Cerebellar cortex (tissue), 1 donor: ENCODE data around the gene PEX19.
"Not testable (repeated sequence)": the region's sequence is repeated elsewhere in the genome, so short reads cannot be mapped to it uniquely, and the experiment has no call there.

Experiments used
- DNase-seq: peaks from one replicate; pipeline ENCODE4 v3.0.0-alpha.2; 2015; ENCODE audit warnings: low spot score

Gene PEX19, protein sequence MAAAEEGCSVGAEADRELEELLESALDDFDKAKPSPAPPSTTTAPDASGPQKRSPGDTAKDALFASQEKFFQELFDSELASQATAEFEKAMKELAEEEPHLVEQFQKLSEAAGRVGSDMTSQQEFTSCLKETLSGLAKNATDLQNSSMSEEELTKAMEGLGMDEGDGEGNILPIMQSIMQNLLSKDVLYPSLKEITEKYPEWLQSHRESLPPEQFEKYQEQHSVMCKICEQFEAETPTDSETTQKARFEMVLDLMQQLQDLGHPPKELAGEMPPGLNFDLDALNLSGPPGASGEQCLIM

DNA sequence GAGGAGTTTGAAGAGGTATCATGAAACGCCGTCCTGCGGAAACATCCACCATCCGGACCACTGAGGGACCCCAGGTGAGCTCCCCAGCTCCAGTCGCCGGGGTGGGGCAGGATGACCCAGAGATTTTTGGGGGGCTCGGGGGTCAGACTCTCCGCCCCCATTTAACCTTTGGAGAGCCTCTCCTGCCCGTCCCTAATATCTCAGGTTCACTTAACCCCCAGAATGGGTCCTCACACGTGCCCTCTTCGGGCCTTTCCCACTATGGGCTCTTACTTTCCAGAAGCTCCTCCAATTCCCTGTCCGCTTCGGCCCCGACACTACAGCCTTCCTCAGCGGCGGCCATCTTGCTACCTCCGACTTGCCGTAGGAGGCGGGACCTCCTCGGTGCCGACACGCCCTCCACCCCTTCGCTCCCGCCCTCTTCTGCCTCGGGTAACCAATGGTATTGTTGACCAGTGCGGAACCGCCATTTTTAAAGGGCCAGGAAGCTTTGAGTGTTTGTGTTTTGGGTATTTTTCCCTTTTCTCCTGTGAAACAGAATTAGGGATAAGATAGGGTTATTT is at the start of gene PEX19:
TSS of gene PEX19 (minus strand) at position 352 of the 563 bp plus-strand sequence. CDS start at position 343, 9 bp downstream.
- peak; percentile 94 for DNase-seq

DNA sequence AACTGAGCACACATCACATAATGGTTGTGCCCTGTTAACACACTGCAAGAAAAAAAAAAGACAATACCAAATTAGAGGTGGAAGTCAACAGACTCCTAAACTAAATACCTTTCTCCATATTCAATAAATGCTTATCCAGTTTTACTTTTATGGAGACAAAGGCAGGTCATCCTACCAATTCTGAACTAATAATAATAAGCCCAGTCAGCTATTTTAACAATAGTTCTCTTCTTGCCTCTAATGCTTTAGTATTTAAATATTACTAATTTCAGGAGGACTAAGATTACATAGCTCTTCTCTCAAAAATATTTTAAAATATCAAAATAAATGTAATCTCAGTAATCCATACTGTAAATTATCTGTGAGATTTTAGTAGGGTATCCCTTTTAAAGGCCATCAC is 47.6 kb upstream of the PEX19 start:
- DNase-seq: no peak

DNA sequence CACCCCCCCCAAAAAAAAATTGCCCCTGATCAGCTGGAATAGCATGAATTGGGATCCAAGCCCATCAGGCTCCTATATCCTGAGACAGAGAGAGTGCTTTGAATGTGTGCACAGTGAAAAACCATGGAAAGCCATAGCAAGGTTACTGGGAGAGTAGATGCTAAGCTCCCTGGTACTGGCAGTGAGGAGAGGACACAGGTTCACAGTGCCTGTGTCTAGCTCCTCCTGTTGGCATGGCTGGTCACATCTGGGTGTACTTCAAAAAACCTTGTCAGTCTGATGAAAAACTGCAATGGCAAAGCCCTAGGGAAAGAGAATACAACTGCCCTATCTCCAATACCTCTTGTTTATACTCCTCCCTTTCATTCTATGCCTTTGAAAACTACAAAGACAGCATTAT is 45.2 kb upstream of the PEX19 start:
- no peak for DNase-seq

DNA sequence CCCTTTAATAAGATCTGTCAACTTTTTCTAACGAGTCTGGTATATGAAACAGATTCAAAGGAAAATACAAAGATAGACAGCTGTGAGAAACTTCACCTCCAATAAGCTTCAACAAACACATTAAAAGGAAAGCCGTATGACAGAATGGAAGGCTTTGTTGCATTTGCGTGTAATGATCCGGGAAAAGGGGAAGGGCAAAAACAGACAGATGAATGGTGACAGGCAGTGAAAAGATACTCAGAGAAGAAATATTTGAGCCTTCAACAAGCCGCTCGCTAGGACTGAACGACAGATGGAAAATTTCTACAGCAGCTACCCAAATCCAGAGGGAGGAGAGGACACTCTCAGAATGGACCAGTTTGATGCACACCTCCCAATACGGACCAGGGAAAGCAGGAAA is 43.3 kb upstream of the PEX19 start:
- peak; percentile 3 for DNase-seq

DNA sequence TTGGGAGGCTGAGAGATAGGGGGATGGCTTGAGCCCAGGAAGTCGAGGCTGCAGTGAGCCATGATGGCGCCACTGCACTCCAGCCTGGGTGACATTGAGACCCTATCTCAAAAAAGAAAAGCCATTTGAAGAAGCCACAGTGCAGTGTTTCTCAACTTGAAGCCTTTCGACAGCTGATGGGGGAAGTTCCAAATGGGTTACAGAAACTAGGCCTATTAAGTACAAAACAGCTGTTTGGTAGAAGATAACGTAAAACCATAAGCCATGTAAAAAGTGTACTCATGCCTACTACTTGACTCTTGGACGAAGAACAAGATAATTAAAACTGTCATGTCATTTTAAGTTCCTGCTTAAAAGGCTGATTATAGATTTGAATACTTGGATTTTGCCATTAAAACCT is 41.5 kb upstream of the PEX19 start:
- DNase-seq: no peak

DNA sequence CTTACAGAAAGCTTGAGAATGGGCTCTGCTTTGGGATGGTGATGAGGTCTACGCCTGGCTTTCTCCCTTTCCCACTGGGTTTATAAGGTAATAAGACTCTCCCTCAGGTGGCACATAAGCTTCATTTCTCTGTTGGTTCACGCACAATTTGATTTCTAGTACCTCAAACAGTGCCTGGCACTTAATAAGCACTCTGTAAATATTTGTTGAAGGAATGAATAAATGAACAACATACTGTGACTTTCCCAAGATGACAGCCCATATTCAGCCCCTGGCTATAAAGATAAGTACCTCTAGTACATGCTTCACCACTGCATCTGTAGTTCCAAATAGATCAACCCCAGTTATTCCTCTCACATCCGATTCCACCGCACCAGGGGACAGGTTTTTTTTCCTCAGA is 40.3 kb upstream of the PEX19 start:
- no peak for DNase-seq

DNA sequence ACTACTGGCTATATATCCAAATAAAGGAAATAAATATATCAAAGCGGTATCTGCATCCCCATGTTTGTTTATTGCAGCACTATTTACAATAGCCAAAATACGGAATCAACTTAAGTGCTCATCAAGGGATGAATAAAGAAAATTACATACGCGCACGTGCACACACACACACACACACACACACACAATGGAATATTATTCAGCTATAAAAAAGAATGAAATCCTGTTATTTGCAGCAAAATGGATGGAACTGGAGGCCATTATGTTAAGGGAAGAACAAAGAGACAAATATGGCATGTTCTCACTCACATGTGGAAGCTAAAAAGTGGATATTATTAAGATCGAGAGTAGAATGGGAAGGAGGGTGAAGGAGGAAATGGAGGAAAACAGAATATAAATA is 37.9 kb upstream of the PEX19 start:
- DNase-seq: no peak

DNA sequence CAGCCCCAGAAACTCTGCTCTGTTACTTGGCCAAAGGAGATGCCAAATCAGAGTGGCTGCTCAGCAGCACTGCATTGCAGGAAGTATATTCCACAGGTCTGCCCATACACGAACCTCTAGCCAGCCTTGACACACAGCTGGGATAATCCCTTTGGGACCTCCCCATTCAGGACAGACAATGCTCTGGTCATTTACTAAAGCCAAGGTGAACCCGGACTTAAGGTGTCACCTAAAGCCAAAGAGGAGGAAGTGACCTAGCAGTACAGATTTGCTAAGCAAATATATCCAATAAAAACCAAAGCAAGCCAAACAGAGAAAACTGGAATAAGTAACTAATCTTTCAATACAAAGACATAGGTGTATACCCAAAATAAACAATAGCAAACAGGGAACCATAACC is 30.4 kb upstream of the PEX19 start:
- no peak for DNase-seq

DNA sequence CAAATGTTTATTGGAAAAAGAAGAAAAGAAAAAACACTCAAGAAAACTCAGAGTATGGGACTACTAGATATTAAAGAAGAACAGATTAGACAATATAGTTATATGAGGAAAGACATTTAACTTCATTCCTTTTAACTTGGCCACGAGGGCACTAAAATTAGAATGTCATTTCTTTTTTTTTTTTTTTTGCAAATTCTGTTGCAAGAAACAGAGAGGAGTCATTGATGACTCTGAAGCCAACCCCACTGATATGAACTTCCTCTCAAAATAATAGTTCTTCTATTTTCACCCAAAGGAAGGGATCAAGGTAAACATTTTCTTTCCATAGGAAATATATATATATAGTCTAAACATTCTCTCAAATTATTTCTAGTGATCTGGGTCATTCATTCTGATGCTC is 24.6 kb upstream of the PEX19 start:
- no peak for DNase-seq

DNA sequence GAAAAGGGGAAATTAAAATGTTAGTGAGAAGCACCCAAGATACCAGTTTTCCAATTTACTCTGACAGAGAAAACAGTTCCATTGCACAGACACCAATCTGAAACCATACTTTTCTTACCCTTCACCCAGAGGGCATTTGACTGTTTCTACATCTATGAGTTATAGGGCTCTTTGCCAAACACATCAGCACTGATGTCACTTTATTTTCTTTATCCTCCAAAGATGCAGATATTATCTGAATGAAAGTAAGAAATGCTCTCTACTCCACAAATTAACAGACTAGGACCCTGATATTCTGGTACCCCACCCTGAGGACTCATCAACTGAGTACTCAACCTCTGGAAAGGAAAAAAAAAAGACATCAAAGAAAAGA is 24.2 kb upstream of the PEX19 start:
- DNase-seq: no peak

DNA sequence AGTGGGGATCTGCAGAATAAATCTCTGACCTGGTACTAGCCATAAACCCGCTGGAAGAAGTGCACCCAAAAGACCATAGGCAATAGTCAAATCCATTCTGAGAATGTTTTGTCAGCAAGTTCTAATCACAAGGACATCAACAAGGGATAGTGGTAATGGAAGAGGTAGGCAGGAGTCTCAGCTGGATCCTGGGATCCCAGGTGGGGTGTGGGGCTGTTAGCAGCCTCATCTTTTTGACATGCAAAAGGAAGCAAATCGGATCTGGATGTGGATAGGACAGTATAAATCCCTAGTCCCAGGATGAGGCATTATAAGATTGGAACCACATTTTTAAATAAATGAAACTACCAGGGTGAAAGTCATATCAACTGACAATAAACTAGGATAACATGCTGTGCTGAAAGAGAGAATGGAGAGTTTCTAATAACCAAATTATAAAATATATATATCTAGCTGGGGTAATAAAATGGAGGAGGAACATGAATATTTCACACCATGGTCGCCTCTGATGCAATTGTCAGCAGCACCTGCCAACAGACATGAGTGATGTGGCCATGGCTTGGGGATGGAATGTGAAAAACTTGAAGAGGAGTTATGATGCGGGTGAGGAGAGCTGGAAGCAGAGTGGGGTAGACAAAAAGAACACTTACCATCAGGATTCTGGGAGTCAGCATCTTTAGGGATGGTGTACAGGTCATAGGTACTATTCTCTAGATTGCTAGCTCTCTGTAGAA is 23.7 kb upstream of the PEX19 start:
- no peak for DNase-seq

DNA sequence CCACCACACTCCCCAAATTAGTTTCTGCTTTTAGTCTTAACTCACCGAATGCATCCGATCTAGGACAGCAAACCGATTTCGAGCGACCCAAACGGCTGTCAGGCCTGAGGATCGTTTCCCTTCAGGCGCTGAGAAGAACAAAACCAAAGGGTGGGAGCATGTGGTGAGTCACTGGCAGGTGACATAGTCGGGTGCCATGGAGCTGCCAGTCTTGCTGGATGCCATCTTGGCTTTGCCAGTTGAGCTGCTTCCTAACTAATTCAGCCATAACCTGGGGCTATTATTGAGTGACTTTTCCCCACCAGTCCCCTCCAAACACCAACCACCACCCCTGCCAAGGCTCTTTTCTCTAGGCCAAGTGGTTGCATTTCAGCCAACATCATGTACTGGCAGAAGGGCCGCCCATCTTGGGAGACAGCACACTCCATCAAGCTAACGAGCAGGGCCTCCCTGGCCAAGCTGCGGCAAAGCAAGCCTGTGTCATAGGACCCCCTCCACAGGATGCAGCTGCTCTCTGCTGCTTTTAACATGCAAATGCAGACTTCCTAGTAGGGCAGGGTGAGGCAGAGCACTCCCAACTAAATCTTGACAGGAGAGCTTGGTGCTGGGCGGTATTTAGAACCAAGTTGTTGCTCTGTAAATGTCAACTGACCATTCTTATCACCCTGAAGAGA is 22.3 kb upstream of the PEX19 start:
- no peak for DNase-seq

DNA sequence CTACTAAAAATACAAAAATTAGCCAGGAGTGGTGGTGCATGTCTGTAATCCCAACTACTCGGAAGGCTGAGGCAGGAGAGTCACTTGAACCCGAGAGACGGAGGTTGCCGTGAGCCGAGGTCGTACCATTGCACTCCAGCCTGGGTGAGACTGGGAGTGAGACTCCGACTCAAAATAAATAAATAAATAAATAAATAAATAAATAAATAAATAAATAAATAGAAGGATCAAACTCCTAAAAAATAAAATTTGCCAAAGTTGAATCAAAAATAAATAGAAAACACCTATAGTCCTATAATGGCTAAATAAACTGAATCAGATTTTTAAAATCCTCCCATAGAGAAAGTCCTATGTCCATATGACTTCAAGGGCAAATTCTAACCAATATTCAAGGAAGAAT is 15.2 kb upstream of the PEX19 start:
- no peak for DNase-seq

DNA sequence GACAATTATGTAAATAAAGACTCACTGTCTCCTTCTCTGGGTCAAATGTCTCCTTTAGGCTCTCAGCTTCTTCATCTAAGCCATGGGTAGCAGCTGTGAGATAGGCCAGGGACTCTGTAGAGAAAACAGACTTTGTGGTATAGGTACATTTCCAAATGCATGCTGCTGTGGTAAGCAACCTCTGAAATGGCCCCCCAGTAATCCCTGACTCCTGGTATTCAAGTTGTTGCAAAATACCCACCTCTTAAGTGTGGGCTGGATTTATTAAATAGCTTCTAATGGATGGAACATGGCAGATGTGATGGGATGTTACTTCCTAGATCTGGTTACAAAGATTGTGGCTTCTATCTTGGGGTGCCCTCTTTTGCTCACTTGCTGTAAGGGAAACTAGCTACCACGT is 11.1 kb upstream of the PEX19 start:
- no peak for DNase-seq

DNA sequence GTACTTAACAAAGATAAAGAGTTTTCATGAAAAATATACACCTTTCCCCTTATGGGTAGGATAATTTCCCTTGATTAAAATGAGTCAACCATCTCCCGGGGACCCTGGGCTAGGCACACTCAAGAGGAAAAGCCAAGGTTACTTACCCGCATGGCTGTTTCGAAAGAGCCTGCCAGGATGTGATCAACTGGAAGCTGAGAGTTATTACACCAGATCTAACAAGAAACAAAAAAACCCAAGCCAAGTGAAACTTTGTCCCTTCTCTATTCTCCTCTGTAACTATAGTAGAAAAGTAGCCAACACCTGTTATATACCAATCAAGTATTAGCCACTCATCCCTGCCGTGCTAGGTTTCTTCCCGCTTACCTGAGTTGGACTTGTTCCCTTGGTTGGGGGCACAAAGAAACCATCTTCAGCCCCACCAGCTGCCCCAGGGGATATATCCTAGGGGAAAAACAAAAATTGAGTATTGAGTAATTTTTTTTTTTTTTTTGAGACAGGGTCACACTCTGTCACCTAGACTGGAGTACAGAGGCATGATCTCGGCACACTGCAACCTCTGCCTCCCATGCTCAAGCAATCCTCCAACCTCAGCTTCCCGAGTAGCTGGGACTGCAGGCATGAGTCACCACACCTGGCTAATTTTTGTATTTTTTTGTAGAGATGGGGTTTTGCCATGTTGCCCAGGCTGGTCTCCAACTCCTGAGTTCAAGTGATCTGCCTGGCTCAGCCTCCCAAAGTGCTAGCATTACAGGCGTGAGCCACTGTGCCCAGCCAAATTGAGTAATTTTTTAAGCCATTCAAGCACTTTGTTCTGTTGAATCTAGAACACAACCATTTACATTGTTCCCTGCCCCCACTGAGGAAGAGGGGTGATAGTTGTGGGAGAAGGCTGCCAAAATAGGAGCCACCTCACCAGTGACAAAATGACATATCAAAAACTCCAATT is 8.4 kb upstream of the PEX19 start:
- no peak for DNase-seq

DNA sequence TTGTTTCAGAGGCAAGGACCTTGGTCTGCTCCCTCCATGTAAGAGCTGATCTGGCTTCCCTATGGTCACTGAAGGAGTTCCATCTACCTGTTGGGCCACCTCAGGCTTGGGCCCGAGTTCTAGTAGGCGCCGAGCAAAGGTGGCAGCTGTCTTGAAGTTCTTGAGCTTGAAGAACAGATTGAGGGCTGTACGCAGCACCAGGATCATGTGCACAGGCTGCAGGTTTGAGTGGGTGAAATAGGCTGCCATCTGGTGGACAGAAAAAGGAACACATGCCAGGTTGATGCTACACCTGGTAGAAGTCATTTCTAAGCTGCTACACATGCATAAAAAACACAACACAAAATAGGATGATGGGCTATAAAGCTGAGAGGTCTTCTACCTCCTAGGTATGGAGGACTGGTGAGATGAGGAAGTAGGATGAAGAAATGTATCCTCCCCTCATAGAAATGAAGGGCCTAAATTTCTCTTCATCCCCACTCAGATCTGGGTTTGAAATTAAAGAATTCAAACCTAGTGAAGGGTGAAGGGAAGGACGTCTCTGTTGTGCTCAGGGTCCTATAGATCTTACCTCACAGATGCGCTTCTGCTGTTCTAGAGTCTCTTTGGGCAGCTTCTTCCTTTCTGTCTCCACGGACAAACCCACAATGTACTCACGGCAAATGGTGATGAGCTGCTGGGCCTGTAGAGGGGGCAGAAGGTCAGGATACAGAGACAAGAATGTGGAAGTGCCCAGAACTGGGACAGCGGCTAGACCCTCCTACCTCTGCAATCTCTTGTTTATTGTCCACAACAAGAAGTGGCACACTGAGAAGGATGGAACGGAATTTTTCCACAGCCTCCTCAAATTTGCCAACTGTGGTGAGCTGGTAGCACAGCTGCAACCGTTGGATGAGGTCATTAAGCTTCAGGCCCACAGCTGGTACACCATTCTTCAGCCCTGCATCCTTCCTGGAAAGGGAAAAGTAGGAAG is 6.6 kb upstream of the PEX19 start:
- DNase-seq: peak; percentile 92

DNA sequence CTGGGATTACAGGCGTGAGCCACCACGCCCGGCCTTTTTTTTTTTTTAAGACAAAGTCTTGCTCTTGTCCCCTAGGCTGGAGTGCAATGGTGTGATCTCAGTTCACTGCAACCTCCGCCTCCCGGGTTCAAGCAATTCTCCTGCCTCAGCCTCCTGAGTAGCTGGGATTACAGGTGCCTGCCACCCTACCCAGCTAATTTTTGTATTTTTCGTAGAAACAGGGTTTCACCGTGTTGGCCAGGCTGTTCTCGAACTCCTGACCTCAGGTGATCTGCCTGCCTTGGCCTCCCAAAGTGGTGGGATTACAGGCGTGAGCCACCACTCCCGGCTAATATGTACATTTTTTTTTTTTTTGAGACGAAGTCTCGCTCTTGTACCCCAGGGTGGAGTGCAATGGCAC is 2.8 kb upstream of the PEX19 start:
- not testable (repeated sequence) for DNase-seq

DNA sequence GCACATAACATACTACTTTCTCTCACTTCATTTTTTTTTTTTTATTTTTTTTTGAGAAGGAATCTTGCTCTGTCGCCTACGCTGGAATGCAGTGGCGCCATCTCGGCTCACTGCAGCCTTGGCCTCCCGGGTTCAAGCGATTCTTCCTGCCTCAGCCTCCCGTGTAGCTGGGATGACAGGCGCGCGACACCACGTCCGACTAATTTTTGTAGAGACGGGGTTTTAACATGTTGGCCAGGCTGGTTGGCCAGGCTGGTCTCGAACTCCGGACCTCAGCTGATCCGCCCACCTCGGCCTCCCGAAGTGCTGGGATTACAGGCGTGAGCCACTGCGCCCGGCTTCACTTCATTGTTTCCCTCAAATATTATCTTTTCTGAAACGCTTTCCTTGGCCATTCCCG is 573 bp upstream of the PEX19 start:
- DNase-seq: no peak

DNA sequence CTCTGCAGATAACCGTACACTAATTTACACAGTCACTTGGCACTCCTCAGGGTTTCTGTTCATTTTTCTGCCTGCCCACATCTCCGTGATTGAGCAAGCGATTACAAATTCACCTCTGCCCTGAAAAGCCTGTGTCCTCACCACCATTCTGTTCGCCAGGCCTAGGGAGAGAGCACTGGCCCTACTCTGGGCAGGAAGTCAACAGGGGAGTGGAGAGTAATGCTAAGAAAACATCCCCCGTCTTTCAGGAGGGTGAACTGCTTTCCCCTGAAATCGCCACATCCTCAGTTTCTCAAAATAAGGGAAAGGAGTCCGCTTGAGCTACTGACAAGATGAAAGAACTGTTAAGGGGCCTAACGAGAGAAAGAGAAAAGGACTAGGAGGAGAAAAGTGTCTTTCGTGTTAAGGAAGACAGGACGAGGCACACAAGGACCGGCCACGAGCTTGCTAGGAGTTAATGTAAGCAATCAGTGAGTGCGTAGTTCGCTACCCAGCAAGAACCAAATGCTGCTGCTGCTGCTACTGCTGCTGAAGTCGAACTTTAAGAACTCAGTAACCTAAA is 632 bp downstream of the PEX19 start:
- DNase-seq: peak; percentile 34

DNA sequence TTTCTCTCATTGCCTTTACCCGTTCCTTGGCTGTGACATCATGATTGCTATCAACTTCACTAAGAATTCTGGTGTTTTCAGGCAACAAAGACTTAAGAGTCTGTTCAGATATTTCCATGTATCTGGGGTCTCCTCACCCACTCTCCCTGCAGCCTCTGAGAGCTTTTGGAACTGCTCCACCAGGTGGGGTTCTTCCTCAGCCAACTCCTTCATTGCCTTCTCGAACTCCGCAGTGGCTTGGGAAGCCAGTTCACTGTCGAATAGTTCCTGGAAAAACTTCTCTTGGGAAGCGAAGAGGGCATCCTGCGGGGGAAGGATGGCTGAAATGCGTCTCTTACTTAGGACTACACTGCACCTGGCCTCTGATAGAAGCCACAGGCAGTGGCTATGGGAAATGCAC is 2.1 kb downstream of the PEX19 start:
- DNase-seq: no peak
